ENCODE data around the gene GDAP2.
A peak's percentile ranks its signal among the peaks of the same experiment; 100 is the strongest.
"Not testable (repeated sequence)": the region's sequence is repeated elsewhere in the genome, so short reads cannot be mapped to it uniquely, and the experiment has no call there.

GDAP2 gene

GRCh38 chr1:117902944-117903343, 26.5 kb downstream of the GDAP2 start:
- no peak for DNase-seq (ENCODE audit: low spot score)

- no peak for DNase-seq (ENCODE audit: low spot score)
Measured at GRCh38 chr1:117899801-117900200, 29.6 kb downstream of the GDAP2 start.

- no peak for DNase-seq (ENCODE audit: low spot score)
Measured at GRCh38 chr1:117897551-117897950, 31.9 kb downstream of the GDAP2 start.

- peak; percentile 55 for DNase-seq (ENCODE audit: low spot score)
Measured at GRCh38 chr1:117895482-117896114, 33.8 kb downstream of the GDAP2 start.

GRCh38 chr1:117894078-117894477, 35.3 kb downstream of the GDAP2 start:
- DNase-seq (ENCODE audit: low spot score), result no peak

GRCh38 chr1:117892512-117892911, 36.9 kb downstream of the GDAP2 start:
- DNase-seq (ENCODE audit: low spot score), result no peak

GRCh38 chr1:117890452-117890851, 39.0 kb downstream of the GDAP2 start:
- DNase-seq (ENCODE audit: low spot score), result no peak

GRCh38 chr1:117886101-117886795, 43.2 kb downstream of the GDAP2 start:
- no peak for DNase-seq (ENCODE audit: low spot score)

- DNase-seq (ENCODE audit: low spot score), result no peak
Measured at GRCh38 chr1:117883616-117884015, 45.8 kb downstream of the GDAP2 start.

- no peak for DNase-seq (ENCODE audit: low spot score)
Measured at GRCh38 chr1:117879284-117879683, 50.1 kb downstream of the GDAP2 start.

GRCh38 chr1:117877823-117878222, 51.6 kb downstream of the GDAP2 start:
- no peak for DNase-seq (ENCODE audit: low spot score)

- DNase-seq (ENCODE audit: low spot score), result no peak
Measured at GRCh38 chr1:117871013-117871412, 58.4 kb downstream of the GDAP2 start.

GRCh38 chr1:117861694-117862093, 67.7 kb downstream of the GDAP2 start:
- no peak for DNase-seq (ENCODE audit: low spot score)

GRCh38 chr1:117860896-117861610, 68.4 kb downstream of the GDAP2 start:
- no peak for DNase-seq (ENCODE audit: low spot score)

- DNase-seq (ENCODE audit: low spot score), result no peak
Measured at GRCh38 chr1:117859901-117860300, 69.5 kb downstream of the GDAP2 start.

- no peak for DNase-seq (ENCODE audit: low spot score)
Measured at GRCh38 chr1:117857418-117857817, 72.0 kb downstream of the GDAP2 start.

- DNase-seq (ENCODE audit: low spot score), result no peak
Measured at GRCh38 chr1:117852853-117853553, 76.4 kb downstream of the GDAP2 start.

- no peak for DNase-seq (ENCODE audit: low spot score)
Measured at GRCh38 chr1:117851687-117852086, 77.7 kb downstream of the GDAP2 start.

GRCh38 chr1:117846674-117847425, 82.6 kb downstream of the GDAP2 start:
- DNase-seq (ENCODE audit: low spot score), result no peak

- DNase-seq (ENCODE audit: low spot score), result not testable (repeated sequence)
Measured at GRCh38 chr1:117844478-117844877, 84.9 kb downstream of the GDAP2 start.

- no peak for DNase-seq (ENCODE audit: low spot score)
Measured at GRCh38 chr1:117843791-117844190, 85.6 kb downstream of the GDAP2 start.
